ENCODE results near the gene COL27A1. TPM values are rescaled to one million over a fixed set of nuclear protein-coding genes. Genes with fewer than 3 reads are reported as not detected.

COL27A1 gene
- total RNA-seq, 1 donor from 2014 or later = 20.3 TPM

GRCh38 chr9:114183006-114183405, 27.7 kb downstream of the COL27A1 start:
- H3K27ac Mint-ChIP-seq (ENCODE audit: unreplicated experiment) = no peak overlapping the region

GRCh38 chr9:114184071-114184470, 28.7 kb downstream of the COL27A1 start:
- no peak overlapping the region for H3K27ac Mint-ChIP-seq (ENCODE audit: unreplicated experiment)
- peaks cover 18% of the 10 kb centered on the region for H3K4me1 Mint-ChIP-seq
- no peak for DNase-seq (ENCODE audit: low read depth, low spot score)
- peaks cover 9% of the 10 kb centered on the region for H3K36me3 Mint-ChIP-seq (ENCODE audit: low read depth)
- no peak overlapping the region for H3K4me3 Mint-ChIP-seq
- no peaks in the 10 kb centered on the region for H3K27me3 Mint-ChIP-seq (ENCODE audit: low read depth)
- TF ChIP-seq CTCF (conservative IDR thresholded peaks at IDR 0.05) = no peak
- H3K9me3 Mint-ChIP-seq = no peaks in the 10 kb centered on the region

More at GRCh38 chr9:114183006-114183405, 27.7 kb downstream of the COL27A1 start:
- no peak for TF ChIP-seq CTCF (conservative IDR thresholded peaks at IDR 0.05)
- H3K4me3 Mint-ChIP-seq = no peak overlapping the region
- peaks cover 18% of the 10 kb centered on the region for H3K4me1 Mint-ChIP-seq
- H3K27me3 Mint-ChIP-seq (ENCODE audit: low read depth) = no peaks in the 10 kb centered on the region
- peaks cover 6% of the 10 kb centered on the region for H3K36me3 Mint-ChIP-seq (ENCODE audit: low read depth)
- DNase-seq (ENCODE audit: low read depth, low spot score) = no peak
- H3K9me3 Mint-ChIP-seq = no peaks in the 10 kb centered on the region

GRCh38 chr9:114184866-114185265, 29.5 kb downstream of the COL27A1 start:
- Mint-ChIP-seq H3K4me3 (no peak overlapping the region), H3K27ac (ENCODE audit: unreplicated experiment) (no peak overlapping the region), H3K36me3 (ENCODE audit: low read depth) (peaks cover 9% of the 10 kb centered on the region), H3K4me1 (peaks cover 18% of the 10 kb centered on the region), H3K27me3 (ENCODE audit: low read depth) (no peaks in the 10 kb centered on the region), H3K9me3 (no peaks in the 10 kb centered on the region)
- DNase-seq (ENCODE audit: low read depth, low spot score) = no peak
- TF ChIP-seq CTCF (conservative IDR thresholded peaks at IDR 0.05) = no peak

- Mint-ChIP-seq H3K27me3 (ENCODE audit: low read depth) (no peaks in the 10 kb centered on the region), H3K9me3 (peaks cover 4% of the 10 kb centered on the region), H3K4me1 (peaks cover 18% of the 10 kb centered on the region), H3K36me3 (ENCODE audit: low read depth) (peaks cover 13% of the 10 kb centered on the region), H3K4me3 (no peak overlapping the region), H3K27ac (ENCODE audit: unreplicated experiment) (peak overlapping the region; percentile 55)
- DNase-seq (ENCODE audit: low read depth, low spot score) = no peak
- TF ChIP-seq CTCF (conservative IDR thresholded peaks at IDR 0.05) = no peak
These were observed 30.5 kb downstream of the COL27A1 start for GRCh38 chr9:114185570-114186490.

- H3K9me3 Mint-ChIP-seq = peaks cover 9% of the 10 kb centered on the region
- no peak for TF ChIP-seq CTCF (conservative IDR thresholded peaks at IDR 0.05)
- H3K36me3 Mint-ChIP-seq (ENCODE audit: low read depth) = peaks cover 18% of the 10 kb centered on the region
- peak overlapping the region; percentile 55 for H3K27ac Mint-ChIP-seq (ENCODE audit: unreplicated experiment)
- no peaks in the 10 kb centered on the region for H3K27me3 Mint-ChIP-seq (ENCODE audit: low read depth)
- H3K4me3 Mint-ChIP-seq = no peak overlapping the region
- DNase-seq (ENCODE audit: low read depth, low spot score) = no peak
- peaks cover 9% of the 10 kb centered on the region for H3K4me1 Mint-ChIP-seq
These were observed 31.4 kb downstream of the COL27A1 start for GRCh38 chr9:114186605-114187289.
